Right atrium auricular region (tissue), 2 donors: ENCODE data around the gene SDE2. TPM values are rescaled to one million over a fixed set of nuclear protein-coding genes. Genes with fewer than 3 reads are reported as not detected.

Source experiments
- DNase-seq: peaks from one replicate; pipeline ENCODE4 v3.0.0-alpha.2; 2019; ENCODE audit warnings: low spot score
- H3K27ac ChIP-seq, 2 donors: fragments of 200-600 bp; sonication (generic); 1 replicate in 1 of 2; 2 replicates in 1 of 2; pipeline ENCODE4 v1.5.1; 2016 to 2019
- H3K27me3 ChIP-seq, 2 donors: fragments of 200-600 bp; sonication (generic); one replicate each; pipeline versions ENCODE4 v1.5.1 to v1.6.0; 2017 to 2019
- H3K36me3 ChIP-seq: fragments of 200-600 bp; sonication (generic); one replicate; pipeline ENCODE4 v1.5.1; 2016
- H3K4me1 ChIP-seq, 2 donors: fragments of 200-600 bp; sonication (generic); one replicate each; pipeline versions ENCODE4 v1.5.1 to v1.6.0; 2017 to 2019
- H3K4me3 ChIP-seq, 2 donors: fragments of 200-600 bp; sonication (generic); 1 replicate in 1 of 2; 2 replicates in 1 of 2; pipeline ENCODE4 v1.5.1; 2017 to 2019; ENCODE audit warnings: mild to moderate bottlenecking in 1 of 2, moderate library complexity in 1 of 2
- H3K9me3 ChIP-seq, 2 donors: fragments of 200-600 bp; sonication (generic); one replicate each; pipeline ENCODE4 v1.5.1; 2019
- total RNA-seq, 2 donors: library from RNA; depleted of rRNA; stranded (reverse); fragments of >200 nt; gene quantifications; one replicate each; pipeline ENCODE4 v1.1.0, GENCODE V29; 2016
- TF ChIP-seq, protein P1 (sequence below), 2 donors: fragments of 200-600 bp; sonication (generic); IDR thresholded peaks; one replicate each; pipeline ENCODE4 v1.5.1; 2019; ENCODE audit warnings: antibody characterized with exemption in 2 of 2

SDE2 gene
- total RNA-seq, result 10 to 100 TPM; 15.5 to 16.3 TPM

DNA sequence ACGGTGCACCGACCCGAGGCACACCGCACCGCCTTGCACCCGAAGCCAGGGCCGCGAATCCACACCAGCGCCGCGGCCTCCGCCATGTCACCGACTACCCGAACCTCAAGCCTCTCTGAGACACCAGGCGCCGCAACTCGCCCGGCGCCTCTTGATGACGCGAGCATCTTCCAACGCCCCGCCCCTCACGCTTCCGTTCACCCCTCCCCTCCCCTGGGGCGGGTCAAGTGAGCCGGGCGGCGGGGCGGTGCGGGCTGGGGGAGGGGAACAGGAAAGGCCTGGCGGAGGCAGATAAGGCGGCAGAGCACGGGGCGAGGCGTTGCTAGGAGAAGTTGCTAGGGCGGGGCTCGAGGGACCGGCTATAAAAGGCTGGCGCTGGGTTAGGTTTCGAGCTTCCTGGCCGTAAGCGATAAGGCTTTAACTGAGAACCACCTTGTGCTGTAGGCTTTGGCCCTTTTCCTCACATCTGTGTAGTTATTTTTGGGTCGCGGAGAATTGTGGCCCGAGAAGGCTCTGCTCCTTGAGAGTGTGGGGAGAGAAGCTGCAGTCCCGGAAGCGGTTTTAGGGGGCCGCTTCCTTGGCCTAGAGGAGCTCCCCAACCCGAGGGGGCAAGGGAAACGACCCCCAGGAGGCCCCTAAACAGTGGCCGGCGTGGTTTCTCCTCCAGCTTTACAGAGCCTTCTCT is at the start of gene SDE2:
Gene SDE2, minus strand, starts transcription at position 117 of the 685 bp plus-strand sequence. Its CDS starts 31 bp downstream, at position 86.
- DNase-seq, result peak; percentile 99
- Histone ChIP-seq H3K36me3 (peaks cover 7% of the 10 kb centered on the region), H3K4me1 (peaks cover 0 to 54% of the 10 kb centered on the region in 2 donors), H3K27me3 (no peaks in the 10 kb centered on the region), H3K27ac (peak within 1 kb of the TSS; percentile 97 to 98), H3K4me3 (peak within 1 kb of the TSS; percentile 76 to 77), H3K9me3 (no peaks in the 10 kb centered on the region)
- TF ChIP-seq, protein P1, sequence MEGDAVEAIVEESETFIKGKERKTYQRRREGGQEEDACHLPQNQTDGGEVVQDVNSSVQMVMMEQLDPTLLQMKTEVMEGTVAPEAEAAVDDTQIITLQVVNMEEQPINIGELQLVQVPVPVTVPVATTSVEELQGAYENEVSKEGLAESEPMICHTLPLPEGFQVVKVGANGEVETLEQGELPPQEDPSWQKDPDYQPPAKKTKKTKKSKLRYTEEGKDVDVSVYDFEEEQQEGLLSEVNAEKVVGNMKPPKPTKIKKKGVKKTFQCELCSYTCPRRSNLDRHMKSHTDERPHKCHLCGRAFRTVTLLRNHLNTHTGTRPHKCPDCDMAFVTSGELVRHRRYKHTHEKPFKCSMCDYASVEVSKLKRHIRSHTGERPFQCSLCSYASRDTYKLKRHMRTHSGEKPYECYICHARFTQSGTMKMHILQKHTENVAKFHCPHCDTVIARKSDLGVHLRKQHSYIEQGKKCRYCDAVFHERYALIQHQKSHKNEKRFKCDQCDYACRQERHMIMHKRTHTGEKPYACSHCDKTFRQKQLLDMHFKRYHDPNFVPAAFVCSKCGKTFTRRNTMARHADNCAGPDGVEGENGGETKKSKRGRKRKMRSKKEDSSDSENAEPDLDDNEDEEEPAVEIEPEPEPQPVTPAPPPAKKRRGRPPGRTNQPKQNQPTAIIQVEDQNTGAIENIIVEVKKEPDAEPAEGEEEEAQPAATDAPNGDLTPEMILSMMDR (IDR thresholded peaks at IDR 0.05), result peak in 1 of 2 donors; percentile 42

DNA sequence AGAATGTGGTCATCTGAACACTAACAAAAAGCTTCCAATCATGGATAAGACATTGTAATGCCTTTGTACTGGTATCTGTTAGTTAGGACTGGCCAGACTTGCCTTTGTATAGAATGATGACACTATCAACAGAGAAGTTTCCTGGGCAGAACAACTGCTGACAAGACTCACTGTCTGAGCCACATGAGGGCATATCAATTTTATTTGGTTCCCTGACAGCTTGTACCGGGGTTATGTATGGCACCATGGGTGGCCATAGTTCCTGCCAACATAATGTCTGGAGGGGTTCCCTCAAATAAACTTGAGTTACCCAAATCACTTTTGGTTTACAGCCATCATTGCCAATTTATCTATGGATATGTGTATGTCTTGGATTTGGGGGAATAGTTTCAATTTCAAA is 49.7 kb upstream of the SDE2 start:
- TF ChIP-seq, protein P1 (IDR thresholded peaks at IDR 0.05), result no peak

DNA sequence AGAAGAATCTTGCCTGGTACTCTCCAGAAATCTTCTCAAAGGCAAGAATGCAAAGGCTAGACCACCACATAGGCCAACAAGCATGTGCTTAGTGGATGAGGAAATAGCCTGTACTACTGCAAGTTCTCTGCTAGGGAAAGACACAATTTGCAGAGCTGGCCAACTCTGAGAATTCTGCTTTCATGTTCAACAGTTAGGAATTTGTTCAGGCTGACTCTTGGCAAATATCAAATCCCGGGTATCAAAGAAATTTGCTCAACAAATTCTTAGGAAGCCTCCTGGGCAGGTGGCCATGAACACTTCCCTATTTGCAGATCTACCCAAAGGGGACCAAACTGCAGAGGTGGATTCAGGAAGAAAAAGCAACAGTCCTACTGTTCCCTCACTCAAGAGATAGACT is 48.4 kb upstream of the SDE2 start:
- H3K27ac ChIP-seq, result no peak overlapping the region
- no peaks in the 10 kb centered on the region for H3K4me1 ChIP-seq
- DNase-seq, result no peak
- no peaks in the 10 kb centered on the region for H3K9me3 ChIP-seq
- no peaks in the 10 kb centered on the region for H3K36me3 ChIP-seq
- H3K27me3 ChIP-seq, result no peaks in the 10 kb centered on the region
- H3K4me3 ChIP-seq, result no peak overlapping the region
- TF ChIP-seq, protein P1 (IDR thresholded peaks at IDR 0.05), result no peak

More for the DNA sequence above, 49.7 kb upstream of the SDE2 start:
- no peaks in the 10 kb centered on the region for H3K9me3 ChIP-seq
- H3K4me1 ChIP-seq, result no peaks in the 10 kb centered on the region
- no peak for DNase-seq
- H3K36me3 ChIP-seq, result no peaks in the 10 kb centered on the region
- no peaks in the 10 kb centered on the region for H3K27me3 ChIP-seq
- no peak overlapping the region for H3K4me3 ChIP-seq
- H3K27ac ChIP-seq, result no peak overlapping the region

DNA sequence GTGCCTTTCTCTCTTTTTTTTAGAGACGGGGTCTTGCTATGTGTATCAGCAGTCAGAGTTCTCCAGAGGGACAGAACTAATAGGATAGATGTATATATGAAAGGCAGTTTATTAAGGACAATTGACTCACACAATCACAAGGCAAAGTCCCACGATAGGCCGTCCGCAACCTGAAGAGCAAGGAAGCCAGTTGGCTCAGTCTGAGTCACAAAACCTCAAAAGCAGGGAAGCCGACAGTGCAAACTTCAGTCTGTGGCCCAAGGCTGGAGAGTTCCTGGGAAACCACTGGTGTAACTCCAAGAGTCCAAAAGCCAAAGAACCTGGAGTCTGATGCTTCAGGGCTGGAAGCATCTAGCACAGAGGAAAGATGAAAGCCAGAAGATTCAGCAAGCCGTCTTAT is 47.1 kb upstream of the SDE2 start:
- TF ChIP-seq, protein P1 (IDR thresholded peaks at IDR 0.05), result no peak
- Histone ChIP-seq H3K36me3 (no peaks in the 10 kb centered on the region), H3K4me1 (no peaks in the 10 kb centered on the region), H3K27ac (no peak overlapping the region), H3K4me3 (no peak overlapping the region), H3K9me3 (no peaks in the 10 kb centered on the region), H3K27me3 (no peaks in the 10 kb centered on the region)
- no peak for DNase-seq

DNA sequence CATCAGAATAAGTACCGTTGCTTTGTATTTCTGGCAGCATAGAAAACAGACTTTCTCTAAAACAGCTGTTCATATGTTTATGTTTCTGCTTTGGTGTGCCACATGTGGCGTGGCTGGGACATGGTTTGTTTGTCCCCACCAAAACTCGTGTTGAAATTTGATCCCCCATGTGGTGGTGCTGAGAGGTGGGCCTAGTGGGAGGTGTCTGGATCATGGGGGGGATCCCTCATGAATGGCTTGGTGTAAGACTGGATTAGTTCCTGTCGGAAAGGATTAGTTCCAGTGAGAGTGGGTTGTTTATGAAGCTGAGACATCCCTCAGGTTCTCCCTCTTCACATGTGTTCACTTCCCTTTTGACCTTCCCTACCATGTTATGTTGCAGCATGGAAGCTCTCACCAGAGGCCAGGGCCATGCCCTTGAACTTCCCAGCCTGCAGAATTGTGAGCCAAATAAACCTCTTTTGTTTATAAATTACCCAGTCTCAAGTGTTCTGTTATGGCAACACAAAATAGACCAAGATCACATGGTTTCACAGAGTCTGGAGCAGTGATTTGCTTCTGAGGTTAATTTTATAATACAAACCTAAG is 45.5 kb upstream of the SDE2 start:
- no peak overlapping the region for H3K27ac ChIP-seq
- H3K9me3 ChIP-seq, result no peaks in the 10 kb centered on the region
- no peak overlapping the region for H3K4me3 ChIP-seq
- DNase-seq, result no peak
- no peaks in the 10 kb centered on the region for H3K4me1 ChIP-seq
- TF ChIP-seq, protein P1 (IDR thresholded peaks at IDR 0.05), result no peak
- no peaks in the 10 kb centered on the region for H3K27me3 ChIP-seq
- no peaks in the 10 kb centered on the region for H3K36me3 ChIP-seq
